Endothelial cell of umbilical vein (primary cell): ENCODE data around the gene TTLL9. TPM values are rescaled to one million over a fixed set of nuclear protein-coding genes. Genes with fewer than 3 reads are reported as not detected.

Experiments used
- BruUV-seq: library from RNA; stranded (reverse); fragments of 400-500 nt; replicated peaks from 2 replicates; lab custom pipeline; 2021; lab: Mats Ljungman, UMichigan
- CTCF ChIA-PET: fragments of 300-600, 350-600 bp; sonication (Branson Sonifier 250); formaldehyde crosslinking; loops from one replicate; lab custom pipeline; 2021; ENCODE audit warnings: antibody characterized with exemption, inconsistent platforms; lab: Charles Lee
- POLR2A ChIA-PET: fragments of 300-600, 350-600 bp; sonication (Branson Sonifier 250); formaldehyde crosslinking; loops from one replicate; lab custom pipeline; 2021; ENCODE audit warnings: antibody characterized with exemption, inconsistent platforms; lab: Charles Lee
- DNase-seq: peaks from one replicate; pipeline ENCODE4 v3.0.0-alpha.2; 2011; ENCODE audit warnings: low read depth, low spot score
- FAIRE-seq: peaks from 2 replicates; lab custom pipeline; 2011; peaks lifted over from hg19 to GRCh38; lab: Jason Lieb, UNC
- H2AFZ ChIP-seq: 2 replicates; pipeline ENCODE4 v1.6.0; 2012; ENCODE audit warnings: low read depth, low read length, control low read depth, inconsistent platforms
- H3K27ac ChIP-seq: 2 replicates; pipeline ENCODE4 v1.5.1; 2011; ENCODE audit warnings: low read depth, mild to moderate bottlenecking, control low read depth, low read length, moderate library complexity; ENCODE audit not compliant: insufficient read depth
- H3K27me3 ChIP-seq, 2 experiments: 2 replicates each; pipeline versions ENCODE4 v1.6.0 to v1.6.1; 2011; ENCODE audit warnings: low read length in 2 of 2, mixed read lengths in 1 of 2; ENCODE audit not compliant: control insufficient read depth in 2 of 2, insufficient read depth in 2 of 2
- H3K36me3 ChIP-seq, 2 experiments: 2 replicates in 1 of 2; 3 replicates in 1 of 2; pipeline ENCODE4 v1.5.1; 2011; ENCODE audit warnings: low read length in 2 of 2, mild to moderate bottlenecking in 1 of 2, moderate library complexity in 1 of 2; ENCODE audit not compliant: control insufficient read depth in 2 of 2, insufficient read depth in 2 of 2; ENCODE audit errors: extremely low read depth in 1 of 2
- H3K4me1 ChIP-seq: 3 replicates; pipeline ENCODE4 v1.5.1; 2011; ENCODE audit warnings: mild to moderate bottlenecking, low read length; ENCODE audit not compliant: control insufficient read depth, insufficient read depth; ENCODE audit errors: extremely low read depth
- H3K4me2 ChIP-seq: 2 replicates; pipeline ENCODE4 v1.6.1; 2011; ENCODE audit warnings: low read length, control low read depth, mixed read lengths; ENCODE audit not compliant: insufficient read depth
- H3K4me3 ChIP-seq, 3 experiments: fragments of 200-600 bp in 1 of 3; sonication (generic), shearing (Covaris generic) in 1 of 3; replicated peaks in 1 of 3; 2 replicates each; pipeline ENCODE4 v1.5.1; 2011 to 2016; ENCODE audit warnings: control low read depth in 3 of 3, low read length in 3 of 3, mild to moderate bottlenecking in 2 of 3, inconsistent platforms in 1 of 3, low read depth in 1 of 3, moderate library complexity in 1 of 3; ENCODE audit not compliant: insufficient read depth in 1 of 3
- H3K79me2 ChIP-seq: 2 replicates; pipeline ENCODE4 v1.6.0; 2012; ENCODE audit warnings: low read length, inconsistent platforms; ENCODE audit not compliant: control insufficient read depth, insufficient read depth
- H3K9ac ChIP-seq: replicated peaks from 2 replicates; pipeline ENCODE3; 2011; ENCODE audit warnings: low read length, control low read depth; ENCODE audit not compliant: insufficient read depth; ENCODE audit errors: extremely low read depth
- H3K9me1 ChIP-seq: replicated peaks from 3 replicates; pipeline ENCODE4 v1.6.0; 2011; ENCODE audit warnings: mild to moderate bottlenecking, low read length; ENCODE audit not compliant: control insufficient read depth, insufficient read depth; ENCODE audit errors: extremely low read depth
- H3K9me3 ChIP-seq: replicated peaks from 2 replicates; pipeline ENCODE4 v1.5.1; 2012; ENCODE audit warnings: low read length, inconsistent platforms; ENCODE audit not compliant: control insufficient read depth, insufficient read depth
- H4K20me1 ChIP-seq: replicated peaks from 2 replicates; pipeline ENCODE3; 2011; ENCODE audit warnings: mild to moderate bottlenecking, low read length; ENCODE audit not compliant: control insufficient read depth, insufficient read depth; ENCODE audit errors: extremely low read depth
- EZH2 ChIP-seq: IDR thresholded peaks from 2 replicates; pipeline ENCODE4 v1.6.1; 2012; ENCODE audit warnings: borderline replicate concordance, low read depth, mild to moderate bottlenecking, moderate library complexity, low read length, inconsistent platforms; ENCODE audit not compliant: severe bottlenecking
- FOS ChIP-seq: IDR thresholded peaks from 2 replicates; pipeline ENCODE4 v1.6.1; 2011; ENCODE audit warnings: mild to moderate bottlenecking, low read length, moderate library complexity, borderline replicate concordance; ENCODE audit not compliant: insufficient read depth
- GATA2 ChIP-seq: IDR thresholded peaks from 2 replicates; pipeline ENCODE4 v1.7.0; 2011; ENCODE audit warnings: low read depth, mild to moderate bottlenecking, moderate library complexity, mixed read lengths, low read length; ENCODE audit not compliant: insufficient read length, insufficient read depth
- JUN ChIP-seq: IDR thresholded peaks from 2 replicates; pipeline ENCODE4 v1.6.1; 2011; ENCODE audit warnings: borderline replicate concordance, low read depth; ENCODE audit not compliant: insufficient read length, insufficient read depth
- MAX ChIP-seq: IDR thresholded peaks from 2 replicates; pipeline ENCODE4 v1.6.1; 2011; ENCODE audit not compliant: insufficient read depth, insufficient read length
- MYC ChIP-seq: IDR thresholded peaks from one replicate; pipeline ENCODE4 v1.6.1; 2011; ENCODE audit warnings: mild to moderate bottlenecking, low read depth, low read length
- POLR2A ChIP-seq: IDR thresholded peaks from 2 replicates; pipeline ENCODE4 v1.6.1; 2012; ENCODE audit warnings: low read depth, mild to moderate bottlenecking, control low read depth, low read length
- POLR2AphosphoS5 ChIP-seq: IDR thresholded peaks from 2 replicates; pipeline ENCODE4 v1.6.1; 2012; ENCODE audit warnings: low read depth, mild to moderate bottlenecking, control low read depth, low read length, moderate library complexity; ENCODE audit not compliant: insufficient read depth
- dilution Hi-C: fragments of 300-500 bp; cut with MboI; formaldehyde crosslinking; loops from one replicate; pipeline ENCODE4 v1.15.0; 2019; ENCODE audit warnings: low sequenced_read_pairs; ENCODE audit not compliant: extremely low pct_ligation_motif_present
- intact Hi-C: fragments of 100-400 bp; cut with micrococcal nuclease; formaldehyde crosslinking; loops from one replicate; pipeline ENCODE4 v1.10.0; 2022
- polyA plus RNA-seq, 4 experiments: library from polyadenylated mRNA; depleted of rRNA in 3 of 4; stranded (reverse) in 3 of 4; unstranded in 1 of 4; fragments of >200 nt; gene quantifications; 2 replicates each; pipeline versions ENCODE4 v1.2.1 to v1.2.3, GENCODE V29; 2011 to 2012; ENCODE audit warnings: missing spikeins in 1 of 4
- total RNA-seq: library from RNA; stranded (reverse); gene quantifications from 2 replicates; pipeline ENCODE4 v1.2.3, GENCODE V29; 2021
- TF ChIP-seq, protein P1 (sequence below), 2 donors: IDR thresholded peaks; 1 replicate in 1 of 2; 2 replicates in 1 of 2; pipeline ENCODE4 v1.5.1; 2011; ENCODE audit warnings: low read length in 2 of 2, mild to moderate bottlenecking in 2 of 2, moderate library complexity in 2 of 2, control low read depth in 1 of 2, inconsistent platforms in 1 of 2, low read depth in 1 of 2; ENCODE audit not compliant: insufficient read depth in 1 of 2; ENCODE audit errors: extremely low read depth in 1 of 2

The TTLL9 gene
- total and polyA plus RNA-seq, 2 donors (not counting 3 experiments of a cell fraction or from before 2014, with no cell fraction given): 0.03 TPM; not detected in 1

DNA sequence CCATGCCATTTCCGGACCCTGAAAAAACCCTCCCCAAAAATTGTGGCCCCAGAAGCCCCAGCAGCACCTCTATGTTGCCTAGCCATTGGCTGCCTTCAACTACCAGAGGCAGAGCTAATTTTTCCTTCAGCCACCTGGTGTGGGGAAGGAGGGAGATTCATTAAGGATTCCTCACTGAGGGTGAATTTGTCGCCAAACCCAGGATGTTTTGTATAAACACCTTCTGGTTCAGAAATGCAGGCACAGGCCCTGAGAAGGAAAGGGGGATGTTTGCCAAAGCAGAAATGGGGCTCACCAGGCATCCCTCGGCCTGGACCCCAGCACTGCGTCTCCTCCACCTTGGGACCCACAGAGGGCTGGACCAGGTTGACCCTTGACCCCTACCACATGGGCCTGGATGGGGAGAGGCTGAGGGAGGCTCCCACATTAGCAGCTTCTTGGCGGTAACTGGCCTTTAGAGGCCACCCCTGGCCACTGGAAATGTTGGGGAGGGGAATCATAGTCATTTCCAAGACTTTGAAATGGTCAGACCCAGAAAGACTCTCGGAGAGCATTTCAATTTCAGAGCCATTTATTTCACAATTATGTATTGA lies 83.2 kb downstream of the TTLL9 start:
- Histone ChIP-seq H3K4me2 (no peak overlapping the region), H3K9me3 (no peaks in the 10 kb centered on the region), H4K20me1 (no peaks in the 10 kb centered on the region), H3K27me3 (peaks cover 0 to 3% of the 10 kb centered on the region in 2 experiments), H3K36me3 (peaks cover 1 to 3% of the 10 kb centered on the region in 2 experiments), H3K9ac (no peak overlapping the region), H3K9me1 (no peaks in the 10 kb centered on the region), H3K79me2 (peaks cover 28% of the 10 kb centered on the region), H2AFZ (no peak overlapping the region), H3K4me3 (no peak overlapping the region), H3K27ac (no peak overlapping the region), H3K4me1 (peaks cover 7% of the 10 kb centered on the region)
- DNase-seq (no peak), FAIRE-seq (no peak)
- intact Hi-C loops (loop anchor here (5.0 kb wide), 1 partner anchor 54 kb away; no protein-coding TSS in a partner anchor), dilution Hi-C loops (no loop called here)
- CTCF ChIA-PET: interaction anchor here (0.7 to 2.6 kb wide), 4 partner anchors 10 to 131 kb away, joined by 3 to 27 read pairs (median 17); no protein-coding TSS in a partner anchor
- no TSS peak for BruUV-seq
- no peak for TF ChIP-seq FOS
- TF ChIP-seq, protein P1, sequence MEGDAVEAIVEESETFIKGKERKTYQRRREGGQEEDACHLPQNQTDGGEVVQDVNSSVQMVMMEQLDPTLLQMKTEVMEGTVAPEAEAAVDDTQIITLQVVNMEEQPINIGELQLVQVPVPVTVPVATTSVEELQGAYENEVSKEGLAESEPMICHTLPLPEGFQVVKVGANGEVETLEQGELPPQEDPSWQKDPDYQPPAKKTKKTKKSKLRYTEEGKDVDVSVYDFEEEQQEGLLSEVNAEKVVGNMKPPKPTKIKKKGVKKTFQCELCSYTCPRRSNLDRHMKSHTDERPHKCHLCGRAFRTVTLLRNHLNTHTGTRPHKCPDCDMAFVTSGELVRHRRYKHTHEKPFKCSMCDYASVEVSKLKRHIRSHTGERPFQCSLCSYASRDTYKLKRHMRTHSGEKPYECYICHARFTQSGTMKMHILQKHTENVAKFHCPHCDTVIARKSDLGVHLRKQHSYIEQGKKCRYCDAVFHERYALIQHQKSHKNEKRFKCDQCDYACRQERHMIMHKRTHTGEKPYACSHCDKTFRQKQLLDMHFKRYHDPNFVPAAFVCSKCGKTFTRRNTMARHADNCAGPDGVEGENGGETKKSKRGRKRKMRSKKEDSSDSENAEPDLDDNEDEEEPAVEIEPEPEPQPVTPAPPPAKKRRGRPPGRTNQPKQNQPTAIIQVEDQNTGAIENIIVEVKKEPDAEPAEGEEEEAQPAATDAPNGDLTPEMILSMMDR (IDR thresholded peaks at IDR 0.05; ENCODE audit: extremely low read depth in 1 of 2, insufficient read depth in 1 of 2, low read depth in 1 of 2, low read length in 2 of 2): no peak
- TF ChIP-seq JUN: no peak
- no peak for TF ChIP-seq MYC
- POLR2A ChIA-PET: no interaction called here

DNA sequence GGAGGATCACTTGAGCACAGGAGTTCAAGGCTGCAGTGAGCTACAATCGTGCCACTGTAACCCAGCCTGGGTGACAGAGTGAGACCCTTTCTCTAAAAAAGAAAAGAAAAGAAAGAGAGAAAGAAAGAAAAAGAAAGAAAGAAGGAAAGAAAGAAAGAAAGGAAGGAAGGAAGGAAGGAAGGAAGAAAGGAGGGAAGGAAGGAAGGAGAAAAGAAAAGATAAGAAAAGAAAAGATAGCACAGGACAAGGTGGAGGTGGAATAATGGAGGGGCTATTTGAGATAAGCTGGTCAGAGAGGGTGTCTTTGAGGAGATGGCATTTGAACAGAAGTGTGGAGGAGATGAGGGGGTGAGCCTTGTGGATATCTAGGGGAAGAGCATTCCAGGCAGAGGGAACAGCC lies 84.1 kb downstream of the TTLL9 start:
- intact Hi-C loops (loop anchor here (5.0 kb wide), 1 partner anchor 53 kb away; no protein-coding TSS in a partner anchor), dilution Hi-C loops (no loop called here)
- no TSS peak for BruUV-seq
- Histone ChIP-seq H3K9me3 (no peaks in the 10 kb centered on the region), H4K20me1 (no peaks in the 10 kb centered on the region), H3K9me1 (no peaks in the 10 kb centered on the region), H3K27me3 (peaks cover 0 to 3% of the 10 kb centered on the region in 2 experiments), H3K36me3 (peaks cover 0 to 2% of the 10 kb centered on the region in 2 experiments), H3K4me1 (peaks cover 7% of the 10 kb centered on the region), H2AFZ (no peak overlapping the region), H3K79me2 (peaks cover 22% of the 10 kb centered on the region), H3K4me3 (no peak overlapping the region), H3K27ac (no peak overlapping the region), H3K9ac (no peak overlapping the region), H3K4me2 (no peak overlapping the region)
- no peak for DNase-seq
- POLR2A ChIA-PET: no interaction called here
- no peak for TF ChIP-seq FOS
- TF ChIP-seq, protein P1 (IDR thresholded peaks at IDR 0.05; ENCODE audit: extremely low read depth in 1 of 2, insufficient read depth in 1 of 2, low read depth in 1 of 2, low read length in 2 of 2): no peak
- TF ChIP-seq GATA2: no peak
- TF ChIP-seq POLR2A: no peak
- no peak for TF ChIP-seq MYC
- TF ChIP-seq POLR2AphosphoS5: no peak
- TF ChIP-seq EZH2: no peak
- no peak for TF ChIP-seq MAX
- no peak for TF ChIP-seq JUN
- CTCF ChIA-PET: interaction anchor here (1.1 kb wide), 1 partner anchor 23 kb away, joined by 3 read pairs; no protein-coding TSS in a partner anchor
- no peak for FAIRE-seq
